DND-41 (cell line): ENCODE results near the gene RHOT1.

ENCODE experiments used
- ATAC-seq: fragments of 200-7000 bp; cut with Tn5 transposase; 3 replicates; pipeline ENCODE4 v1.9.1; 2021; ENCODE audit warnings: low read depth; ENCODE audit not compliant: insufficient read depth
- DNase-seq: peaks from one replicate; pipeline ENCODE4 v3.0.0-alpha.2; 2020
- H2AFZ ChIP-seq: 2 replicates; pipeline ENCODE4 v1.6.0; 2012; ENCODE audit warnings: low read depth, low read length
- H3K27ac ChIP-seq: 2 replicates; pipeline ENCODE4 v1.5.1; 2012; ENCODE audit warnings: low read length, inconsistent platforms
- H3K27me3 ChIP-seq: fragments of 200-600 bp; sonication (generic); 2 replicates; pipeline ENCODE4 v1.6.0; 2012; ENCODE audit warnings: low read length, mild to moderate bottlenecking, inconsistent platforms; ENCODE audit not compliant: insufficient read depth, poor library complexity
- H3K36me3 ChIP-seq: 2 replicates; pipeline ENCODE4 v1.5.1; 2012; ENCODE audit warnings: low read length, inconsistent platforms; ENCODE audit not compliant: insufficient read depth
- H3K4me1 ChIP-seq: 2 replicates; pipeline ENCODE4 v1.5.1; 2012; ENCODE audit warnings: mild to moderate bottlenecking, low read length; ENCODE audit not compliant: insufficient read depth
- H3K4me2 ChIP-seq: 2 replicates; pipeline ENCODE4 v1.6.0; 2012; ENCODE audit warnings: mild to moderate bottlenecking, moderate library complexity, low read length, inconsistent platforms; ENCODE audit not compliant: insufficient read depth
- H3K4me3 ChIP-seq, 2 experiments: fragments of 200-600 bp in 1 of 2; shearing (Covaris generic) in 1 of 2; 2 replicates each; pipeline ENCODE4 v1.5.1; 2012 to 2016; ENCODE audit warnings: inconsistent platforms in 2 of 2, low read length in 2 of 2, mild to moderate bottlenecking in 2 of 2, low read depth in 1 of 2, moderate library complexity in 1 of 2
- H3K79me2 ChIP-seq: 2 replicates; pipeline ENCODE4 v1.6.0; 2012; ENCODE audit warnings: low read length, inconsistent platforms; ENCODE audit not compliant: insufficient read depth
- H3K9ac ChIP-seq: 2 replicates; pipeline ENCODE4 v1.6.0; 2012; ENCODE audit warnings: low read depth, mild to moderate bottlenecking, inconsistent platforms, low read length, moderate library complexity
- H3K9me3 ChIP-seq: 2 replicates; pipeline ENCODE4 v1.5.1; 2012; ENCODE audit warnings: low read length, moderate library complexity, mild to moderate bottlenecking, inconsistent platforms; ENCODE audit not compliant: insufficient read depth, severe bottlenecking
- H4K20me1 ChIP-seq: 2 replicates; pipeline ENCODE4 v1.6.0; 2012; ENCODE audit warnings: low read length; ENCODE audit not compliant: insufficient read depth
- EZH2 ChIP-seq: IDR thresholded peaks from 3 replicates; pipeline ENCODE4 v1.6.1; 2012; ENCODE audit warnings: borderline replicate concordance, low read depth, mild to moderate bottlenecking, moderate library complexity, low read length, inconsistent platforms; ENCODE audit not compliant: severe bottlenecking
- TF ChIP-seq, protein P1 (sequence below): IDR thresholded peaks from 2 replicates; pipeline ENCODE4 v1.5.1; 2012; ENCODE audit warnings: borderline replicate concordance, low read length, moderate library complexity, mild to moderate bottlenecking; ENCODE audit not compliant: poor library complexity, severe bottlenecking; ENCODE audit errors: extremely low read depth

RHOT1 gene

DNA sequence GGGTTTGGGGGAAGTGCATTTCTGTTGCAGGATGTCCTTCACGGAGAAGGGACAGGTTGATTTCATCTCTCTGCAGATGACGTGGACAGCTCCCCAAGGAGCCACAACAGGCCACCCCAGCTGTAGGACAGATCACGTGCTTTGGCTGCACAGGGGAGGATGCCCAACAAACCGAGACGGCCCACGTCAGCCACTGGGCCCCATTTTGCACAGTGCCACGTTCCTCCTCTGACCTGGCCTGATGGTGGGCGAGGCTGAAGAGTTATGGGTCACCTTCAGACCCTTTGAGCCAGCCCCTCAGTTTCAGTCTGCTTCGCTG lies 114.4 kb downstream of the RHOT1 start:
- no peak for TF ChIP-seq EZH2
- TF ChIP-seq, protein P1, sequence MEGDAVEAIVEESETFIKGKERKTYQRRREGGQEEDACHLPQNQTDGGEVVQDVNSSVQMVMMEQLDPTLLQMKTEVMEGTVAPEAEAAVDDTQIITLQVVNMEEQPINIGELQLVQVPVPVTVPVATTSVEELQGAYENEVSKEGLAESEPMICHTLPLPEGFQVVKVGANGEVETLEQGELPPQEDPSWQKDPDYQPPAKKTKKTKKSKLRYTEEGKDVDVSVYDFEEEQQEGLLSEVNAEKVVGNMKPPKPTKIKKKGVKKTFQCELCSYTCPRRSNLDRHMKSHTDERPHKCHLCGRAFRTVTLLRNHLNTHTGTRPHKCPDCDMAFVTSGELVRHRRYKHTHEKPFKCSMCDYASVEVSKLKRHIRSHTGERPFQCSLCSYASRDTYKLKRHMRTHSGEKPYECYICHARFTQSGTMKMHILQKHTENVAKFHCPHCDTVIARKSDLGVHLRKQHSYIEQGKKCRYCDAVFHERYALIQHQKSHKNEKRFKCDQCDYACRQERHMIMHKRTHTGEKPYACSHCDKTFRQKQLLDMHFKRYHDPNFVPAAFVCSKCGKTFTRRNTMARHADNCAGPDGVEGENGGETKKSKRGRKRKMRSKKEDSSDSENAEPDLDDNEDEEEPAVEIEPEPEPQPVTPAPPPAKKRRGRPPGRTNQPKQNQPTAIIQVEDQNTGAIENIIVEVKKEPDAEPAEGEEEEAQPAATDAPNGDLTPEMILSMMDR = no peak
- Histone ChIP-seq H3K4me1 (no peaks in the 10 kb centered on the region), H3K36me3 (no peaks in the 10 kb centered on the region), H2AFZ (no peak overlapping the region), H3K9ac (no peak overlapping the region), H3K27ac (no peak overlapping the region), H3K4me2 (no peak overlapping the region), H3K79me2 (no peaks in the 10 kb centered on the region), H4K20me1 (no peaks in the 10 kb centered on the region), H3K9me3 (no peaks in the 10 kb centered on the region), H3K27me3 (peaks cover 4% of the 10 kb centered on the region), H3K4me3 (no peak overlapping the region)
- DNase-seq (no peak), ATAC-seq (no peak)

- no peaks in the 10 kb centered on the region for H3K36me3 ChIP-seq
- H3K4me3 ChIP-seq = no peak overlapping the region
- H3K79me2 ChIP-seq = no peaks in the 10 kb centered on the region
- no peaks in the 10 kb centered on the region for H3K4me1 ChIP-seq
- H3K9ac ChIP-seq = no peak overlapping the region
- TF ChIP-seq EZH2 = no peak
- TF ChIP-seq, protein P1 = no peak
- ATAC-seq (no peak), DNase-seq (no peak)
- H3K9me3 ChIP-seq = no peaks in the 10 kb centered on the region
- no peak overlapping the region for H3K4me2 ChIP-seq
- no peaks in the 10 kb centered on the region; the same call in 1 of the 2 replicates for H4K20me1 ChIP-seq
- no peak overlapping the region for H2AFZ ChIP-seq
- peaks cover 12% of the 10 kb centered on the region for H3K27me3 ChIP-seq
- no peak overlapping the region for H3K27ac ChIP-seq
These were observed 116.3 kb downstream of the RHOT1 start for GRCh38 chr17:32258383-32259140.

- no peaks in the 10 kb centered on the region for H3K9me3 ChIP-seq
- no peak overlapping the region for H3K4me2 ChIP-seq
- no peak overlapping the region for H3K27ac ChIP-seq
- TF ChIP-seq, protein P1 = no peak
- no peak for TF ChIP-seq EZH2
- H3K36me3 ChIP-seq = no peaks in the 10 kb centered on the region
- no peaks in the 10 kb centered on the region for H3K79me2 ChIP-seq
- H2AFZ ChIP-seq = no peak overlapping the region
- no peak overlapping the region for H3K4me3 ChIP-seq
- no peaks in the 10 kb centered on the region for H3K4me1 ChIP-seq
- ATAC-seq (no peak), DNase-seq (no peak)
- H3K9ac ChIP-seq = no peak overlapping the region
- H3K27me3 ChIP-seq = peaks cover 22% of the 10 kb centered on the region
- no peaks in the 10 kb centered on the region; the same call in 1 of the 2 replicates for H4K20me1 ChIP-seq
These were observed 117.3 kb downstream of the RHOT1 start for GRCh38 chr17:32259586-32259985.

GRCh38 chr17:32261417-32261736 lies 119.1 kb downstream of the RHOT1 start:
- Histone ChIP-seq H3K27me3 (peaks cover 35% of the 10 kb centered on the region), H3K4me2 (no peak overlapping the region)
- DNase-seq = no peak

More at GRCh38 chr17:32261417-32261736, 119.1 kb downstream of the RHOT1 start:
- no peak for ATAC-seq
- Histone ChIP-seq H3K27ac (no peak overlapping the region), H2AFZ (no peak overlapping the region), H4K20me1 (no peaks in the 10 kb centered on the region; the same call in 1 of the 2 replicates), H3K36me3 (no peaks in the 10 kb centered on the region), H3K4me1 (peaks cover 3% of the 10 kb centered on the region; the same call in 1 of the 2 replicates), H3K79me2 (no peaks in the 10 kb centered on the region), H3K4me3 (no peak overlapping the region), H3K9me3 (no peaks in the 10 kb centered on the region), H3K9ac (no peak overlapping the region)
- TF ChIP-seq, protein P1 = no peak
- no peak for TF ChIP-seq EZH2
